A549 (cell line): Measurements from ENCODE around the gene JAM3. TPM values are rescaled to one million over a fixed set of nuclear protein-coding genes. Genes with fewer than 3 reads are reported as not detected.

Experiments
- ATAC-seq, 2 experiments: fragments of 200-7000 bp in 1 of 2; fragments of >200 bp in 1 of 2; cut with Nextera tagmentation in 1 of 2; cut with Tn5 transposase in 1 of 2; 3 replicates each; pipeline versions ENCODE4 v1.8.0 to v1.9.1; 2018 to 2020; ENCODE audit warnings: mild to moderate bottlenecking in 1 of 2, moderate library complexity in 1 of 2
- CTCF ChIA-PET: fragments of 300-600 bp; sonication (Branson Sonifier 250); formaldehyde crosslinking; extraction: SDS; loops from one replicate; lab custom pipeline; 2021; ENCODE audit warnings: antibody characterized with exemption, inconsistent platforms; lab: Yijun Ruan, JAX
- POLR2A ChIA-PET: fragments of 350-600 bp; formaldehyde crosslinking; extraction: SDS; loops from one replicate; lab custom pipeline; 2021; ENCODE audit warnings: antibody characterized with exemption, inconsistent platforms; lab: Yijun Ruan, JAX
- DNase-seq, 2 experiments: peaks; one replicate each; pipeline versions ENCODE4 v3.0.0 to v3.0.0-alpha.2; 2011 to 2016; ENCODE audit warnings: low read depth in 1 of 2, low spot score in 1 of 2
- FAIRE-seq: peaks from 2 replicates; lab custom pipeline; 2011; peaks lifted over from hg19 to GRCh38; lab: Jason Lieb, UNC
- H3K27ac ChIP-seq, 2 experiments: fragments of >200 bp; sonication (Bioruptor Twin); formaldehyde crosslinking; 3 replicates each; pipeline ENCODE4 v1.5.1; 2016 to 2017
- H3K4me1 ChIP-seq: fragments of >200 bp; sonication (Bioruptor Twin); formaldehyde crosslinking; 3 replicates; pipeline ENCODE4 v1.6.1; 2016
- H3K4me2 ChIP-seq: fragments of >200 bp; sonication (Bioruptor Twin); formaldehyde crosslinking; 3 replicates; pipeline ENCODE4 v1.6.1; 2016
- H3K4me3 ChIP-seq: fragments of >200 bp; sonication (Bioruptor Twin); formaldehyde crosslinking; 3 replicates; pipeline ENCODE4 v1.5.1; 2016
- H3K9me3 ChIP-seq: fragments of >200 bp; sonication (Bioruptor Twin); formaldehyde crosslinking; 3 replicates; pipeline ENCODE4 v1.6.1; 2016
- BCL3 ChIP-seq: fragments of >200 bp; sonication (Bioruptor Twin); formaldehyde crosslinking; IDR thresholded peaks from 3 replicates; pipeline ENCODE4 v1.6.1; 2016
- EHMT2 ChIP-seq: fragments of 200-600 bp; sonication (generic); IDR thresholded peaks from 2 replicates; pipeline ENCODE4 v1.6.1; 2016; ENCODE audit warnings: antibody characterized with exemption, low read depth, mild to moderate bottlenecking, moderate library complexity
- EP300 ChIP-seq, 2 experiments: fragments of >200 bp; sonication (Bioruptor Twin); formaldehyde crosslinking; IDR thresholded peaks; 2 replicates in 1 of 2; 3 replicates in 1 of 2; pipeline ENCODE4 v1.6.1; 2016 to 2017
- ESRRA ChIP-seq: fragments of 150-350 bp; IDR thresholded peaks from 2 replicates; pipeline ENCODE4 v1.6.1; 2014; ENCODE audit warnings: mild to moderate bottlenecking, low read length, borderline replicate concordance
- FOXS1 ChIP-seq: fragments of 250-450 bp; sonication (Bioruptor Pico); IDR thresholded peaks from 2 replicates; pipeline ENCODE4 v1.5.0; 2020; ENCODE audit warnings: mild to moderate bottlenecking, moderate library complexity
- HES2 ChIP-seq: fragments of >200 bp; sonication (Bioruptor Twin); formaldehyde crosslinking; IDR thresholded peaks from 2 replicates; pipeline ENCODE4 v1.6.1; 2016
- HOXA7 ChIP-seq: fragments of 250-450 bp; sonication (Bioruptor Pico); IDR thresholded peaks from 2 replicates; pipeline ENCODE4 v1.5.0; 2020; ENCODE audit warnings: mild to moderate bottlenecking, moderate library complexity
- HOXB13 ChIP-seq: fragments of 250-450 bp; sonication (Bioruptor Pico); IDR thresholded peaks from 2 replicates; pipeline ENCODE4 v1.5.0; 2020; ENCODE audit warnings: low read depth, mild to moderate bottlenecking, moderate library complexity
- HOXB5 ChIP-seq: fragments of 250-450 bp; sonication (Bioruptor Pico); IDR thresholded peaks from 2 replicates; pipeline ENCODE4 v1.5.0; 2020; ENCODE audit warnings: mild to moderate bottlenecking, moderate library complexity
- KDM5A ChIP-seq: fragments of 200-600 bp; sonication (generic); IDR thresholded peaks from 2 replicates; pipeline ENCODE4 v1.6.1; 2016; ENCODE audit warnings: antibody characterized with exemption, mild to moderate bottlenecking
- MAZ ChIP-seq: fragments of 150-350 bp; IDR thresholded peaks from 2 replicates; pipeline ENCODE4 v1.6.1; 2014; ENCODE audit warnings: antibody characterized with exemption, low read depth, low read length, borderline replicate concordance
- MYC ChIP-seq: IDR thresholded peaks from 2 replicates; pipeline ENCODE4 v1.6.1; 2012; ENCODE audit warnings: mild to moderate bottlenecking, inconsistent platforms, low read length, improper control_type of control experiment, borderline replicate concordance
- NR3C1 ChIP-seq: fragments of >200 bp; sonication (Bioruptor Twin); formaldehyde crosslinking; IDR thresholded peaks from 3 replicates; pipeline ENCODE4 v1.6.1; 2017
- PBX3 ChIP-seq: IDR thresholded peaks from 2 replicates; pipeline ENCODE4 v1.6.1; 2012
- PHF8 ChIP-seq: fragments of 200-600 bp; sonication (generic); IDR thresholded peaks from 2 replicates; pipeline ENCODE4 v1.6.1; 2016; ENCODE audit warnings: low read depth, mild to moderate bottlenecking, antibody characterized with exemption, moderate library complexity, borderline replicate concordance
- POLR2A ChIP-seq: IDR thresholded peaks from 2 replicates; pipeline ENCODE4 v1.6.1; 2012; ENCODE audit warnings: mild to moderate bottlenecking, low read length
- REST ChIP-seq: fragments of 200-600 bp; sonication (generic); IDR thresholded peaks from 2 replicates; pipeline ENCODE4 v1.6.1; 2016; ENCODE audit warnings: antibody characterized with exemption, mild to moderate bottlenecking, moderate library complexity
- RFX5 ChIP-seq: fragments of 450-650 bp; IDR thresholded peaks from 2 replicates; pipeline ENCODE4 v1.7.1; 2014; ENCODE audit warnings: antibody characterized with exemption, mild to moderate bottlenecking, moderate library complexity
- TFCP2L1 ChIP-seq: fragments of 250-450 bp; sonication (Bioruptor Pico); IDR thresholded peaks from 2 replicates; pipeline ENCODE4 v1.5.0; 2021; ENCODE audit warnings: mild to moderate bottlenecking
- TP53 ChIP-seq: fragments of 250-450 bp; sonication (Bioruptor Pico); IDR thresholded peaks from 2 replicates; pipeline ENCODE4 v1.5.0; 2021; ENCODE audit warnings: mild to moderate bottlenecking, moderate library complexity
- ZFP36 ChIP-seq: fragments of 450-650 bp; IDR thresholded peaks from 2 replicates; pipeline ENCODE4 v1.6.1; 2014; ENCODE audit warnings: borderline replicate concordance; ENCODE audit not compliant: partially characterized antibody
- WGBS: methylation state at CpG from one replicate; pipeline ENCODE4 v1.1.6; 2017; ENCODE audit errors: missing lambda C conversion rate; 5-methylcytosine and 5-hydroxymethylcytosine counted together
- polyA plus RNA-seq, 4 experiments: library from polyadenylated mRNA; depleted of rRNA in 3 of 4; stranded (reverse); fragments of >200 nt; fragmentation: RNase III in 1 of 4; extraction: RNeasy Plus Mini Kit Qiagen cat#74134 plus additional on column Dnase treatment in 1 of 4; gene quantifications; 2 replicates in 3 of 4; 3 replicates in 1 of 4; pipeline ENCODE4 v1.2.3, GENCODE V29; 2011 to 2017

Gene JAM3
- polyA plus RNA-seq, 2 of the 4 experiments (the other 2 are of a cell fraction), result 4.0 to 5.2 TPM

GRCh38 chr11:134032501-134033091 lies 36.3 kb upstream of the JAM3 start:
- POLR2A ChIA-PET, result no interaction called here
- Histone ChIP-seq H3K4me1 (no peaks in the 10 kb centered on the region), H3K9me3 (no peaks in the 10 kb centered on the region), H3K4me3 (no peak overlapping the region), H3K27ac (no peak overlapping the region), H3K4me2 (no peak overlapping the region)
- CTCF ChIA-PET, result interaction anchor here (1.1 to 1.3 kb wide), 2 partner anchors 12 to 13 kb away, joined by 3 to 4 read pairs; no protein-coding TSS in a partner anchor
- no peak for FAIRE-seq
- no peak for DNase-seq
- no peak for TF ChIP-seq RFX5
- TF ChIP-seq EHMT2, result no peak
- WGBS, result 75% methylated on average over 10 of the region's 24 CpGs
- ATAC-seq, result no peak

GRCh38 chr11:134033276-134033675 lies 35.6 kb upstream of the JAM3 start:
- no peaks in the 10 kb centered on the region for H3K9me3 ChIP-seq

GRCh38 chr11:134033696-134034491 lies 35.0 kb upstream of the JAM3 start:
- no peak overlapping the region for H3K4me3 ChIP-seq

More at GRCh38 chr11:134033276-134033675, 35.6 kb upstream of the JAM3 start:
- ATAC-seq (no peak), FAIRE-seq (no peak), DNase-seq (no peak)
- Histone ChIP-seq H3K4me1 (no peaks in the 10 kb centered on the region), H3K4me2 (no peak overlapping the region), H3K27ac (no peak overlapping the region), H3K4me3 (no peak overlapping the region)
- TF ChIP-seq PHF8, result no peak
- 79% methylated on average over 9 of the region's 9 CpGs for WGBS
- ChIA-PET POLR2A (no interaction called here), CTCF (interaction anchor here (1.1 kb wide), 1 partner anchor 13 kb away, joined by 3 read pairs; no protein-coding TSS in a partner anchor)

More at GRCh38 chr11:134033696-134034491, 35.0 kb upstream of the JAM3 start:
- DNase-seq (peak in 1 of 2 experiments; percentile 42), ATAC-seq (peak; percentile 84 to 88), FAIRE-seq (no peak)
- CTCF ChIA-PET, result interaction anchor here (1.2 to 1.7 kb wide), 3 partner anchors 12 to 18 kb away, joined by 3 to 6 read pairs (median 3); no protein-coding TSS in a partner anchor
- Histone ChIP-seq H3K9me3 (no peaks in the 10 kb centered on the region), H3K4me1 (no peaks in the 10 kb centered on the region), H3K27ac (0 out of 6 replicates have a peak overlapping the region, but pooled peaks of 1 of the 2 experiments have one; percentile 45), H3K4me2 (peak overlapping the region; percentile 45)
- 65% methylated on average over 5 of the region's 17 CpGs for WGBS
- TF ChIP-seq POLR2A, result no peak
- no peak for TF ChIP-seq TP53
- TF ChIP-seq BCL3, result no peak
- TF ChIP-seq HES2, result no peak
- no peak for TF ChIP-seq PHF8
- TF ChIP-seq PBX3, result no peak
- TF ChIP-seq NR3C1, result no peak
- no peak for TF ChIP-seq REST
- TF ChIP-seq ZFP36, result no peak
- no peak for TF ChIP-seq ESRRA
- TF ChIP-seq EP300 (IDR thresholded peaks at IDR 0.05), result no peak
- TF ChIP-seq HOXB5 (CRISPR knock-in tag), result no peak
- no peak for TF ChIP-seq HOXB13 (CRISPR knock-in tag)
- no peak for TF ChIP-seq KDM5A
- TF ChIP-seq MAZ, result no peak
- TF ChIP-seq MYC, result no peak
- TF ChIP-seq TFCP2L1 (CRISPR knock-in tag), result no peak
- no peak for TF ChIP-seq HOXA7 (CRISPR knock-in tag)
- TF ChIP-seq FOXS1 (CRISPR knock-in tag), result no peak
- POLR2A ChIA-PET, result no interaction called here
